Measurements from ENCODE around the gene HMGXB3. TPM values are rescaled to one million over a fixed set of nuclear protein-coding genes. Genes with fewer than 3 reads are reported as not detected.

The HMGXB3 gene
- total and polyA plus RNA-seq, 5 donors from 2014 or later: 11.0 to 51.5 (median 12.7) TPM

GRCh38 chr5:150057511-150057910 is 57.0 kb downstream of the HMGXB3 start:
- Mint-ChIP-seq H3K4me3 (no peak overlapping the region), H3K27ac (peak overlapping the region in 1 of 3 donors; percentile 54), H3K36me3 (peaks cover 18% of the 10 kb centered on the region), H3K27me3 (no peaks in the 10 kb centered on the region), H3K4me1 (no peaks in the 10 kb centered on the region), H3K9me3 (no peaks in the 10 kb centered on the region)
- no peak overlapping the region for H3K27ac ChIP-seq (ENCODE audit: insufficient read depth, low read length, poor library complexity, severe bottlenecking)
- H3K4me1 ChIP-seq (ENCODE audit: control insufficient read depth, insufficient read depth, low read length, poor library complexity, severe bottlenecking): no peaks in the 10 kb centered on the region
- ATAC-seq (ENCODE audit: low read depth in 2 of 2) (no peak), DNase-seq (no peak)
- H3K36me3 ChIP-seq (ENCODE audit: control insufficient read depth, insufficient read depth, low read length): peaks cover 19% of the 10 kb centered on the region
- H3K4me3 ChIP-seq (ENCODE audit: low read depth, low read length): no peak overlapping the region
- no peaks in the 10 kb centered on the region for H3K27me3 ChIP-seq (ENCODE audit: control insufficient read depth, insufficient read depth, low read length)
- H3K9me3 ChIP-seq (ENCODE audit: control insufficient read depth in 2 of 2, low read length in 2 of 2): no peaks in the 10 kb centered on the region

GRCh38 chr5:150057996-150058395 is 57.5 kb downstream of the HMGXB3 start:
- Histone ChIP-seq H3K4me3 (ENCODE audit: low read depth, low read length) (no peak overlapping the region), H3K4me1 (ENCODE audit: control insufficient read depth, insufficient read depth, low read length, poor library complexity, severe bottlenecking) (no peaks in the 10 kb centered on the region), H3K9me3 (ENCODE audit: control insufficient read depth in 2 of 2, low read length in 2 of 2) (no peaks in the 10 kb centered on the region), H3K36me3 (ENCODE audit: control insufficient read depth, insufficient read depth, low read length) (peaks cover 14% of the 10 kb centered on the region), H3K27ac (ENCODE audit: insufficient read depth, low read length, poor library complexity, severe bottlenecking) (no peak overlapping the region), H3K27me3 (ENCODE audit: control insufficient read depth, insufficient read depth, low read length) (no peaks in the 10 kb centered on the region)
- H3K4me1 Mint-ChIP-seq: no peaks in the 10 kb centered on the region
- no peak overlapping the region for H3K4me3 Mint-ChIP-seq
- no peaks in the 10 kb centered on the region for H3K27me3 Mint-ChIP-seq
- H3K27ac Mint-ChIP-seq: peak overlapping the region in 1 of 3 donors; percentile 54
- peaks cover 13% of the 10 kb centered on the region for H3K36me3 Mint-ChIP-seq
- H3K9me3 Mint-ChIP-seq: no peaks in the 10 kb centered on the region
- ATAC-seq (ENCODE audit: low read depth in 2 of 2): no peak
- DNase-seq: no peak

GRCh38 chr5:150058480-150059126 is 58.1 kb downstream of the HMGXB3 start:
- Histone ChIP-seq H3K36me3 (ENCODE audit: control insufficient read depth, insufficient read depth, low read length) (peaks cover 9% of the 10 kb centered on the region), H3K27ac (ENCODE audit: insufficient read depth, low read length, poor library complexity, severe bottlenecking) (no peak overlapping the region), H3K4me1 (ENCODE audit: control insufficient read depth, insufficient read depth, low read length, poor library complexity, severe bottlenecking) (no peaks in the 10 kb centered on the region), H3K27me3 (ENCODE audit: control insufficient read depth, insufficient read depth, low read length) (no peaks in the 10 kb centered on the region), H3K4me3 (ENCODE audit: low read depth, low read length) (no peak overlapping the region), H3K9me3 (ENCODE audit: control insufficient read depth in 2 of 2, low read length in 2 of 2) (no peaks in the 10 kb centered on the region)
- Mint-ChIP-seq H3K27ac (no peak overlapping the region), H3K36me3 (peaks cover 8% of the 10 kb centered on the region), H3K27me3 (peaks cover 1% of the 10 kb centered on the region), H3K4me3 (no peak overlapping the region), H3K4me1 (no peaks in the 10 kb centered on the region), H3K9me3 (no peaks in the 10 kb centered on the region)
- DNase-seq: no peak
- peak in 1 of 2 donors; percentile 16 for ATAC-seq (ENCODE audit: low read depth in 2 of 2)

GRCh38 chr5:150059623-150060022 is 59.1 kb downstream of the HMGXB3 start:
- Histone ChIP-seq H3K9me3 (ENCODE audit: control insufficient read depth in 2 of 2, low read length in 2 of 2) (no peaks in the 10 kb centered on the region), H3K36me3 (ENCODE audit: control insufficient read depth, insufficient read depth, low read length) (no peaks in the 10 kb centered on the region), H3K4me3 (ENCODE audit: low read depth, low read length) (no peak overlapping the region), H3K27ac (ENCODE audit: insufficient read depth, low read length, poor library complexity, severe bottlenecking) (no peak overlapping the region), H3K27me3 (ENCODE audit: control insufficient read depth, insufficient read depth, low read length) (no peaks in the 10 kb centered on the region), H3K4me1 (ENCODE audit: control insufficient read depth, insufficient read depth, low read length, poor library complexity, severe bottlenecking) (no peaks in the 10 kb centered on the region)
- no peak for ATAC-seq (ENCODE audit: low read depth in 2 of 2)
- H3K27ac Mint-ChIP-seq: no peak overlapping the region
- no peaks in the 10 kb centered on the region for H3K9me3 Mint-ChIP-seq
- H3K4me1 Mint-ChIP-seq: no peaks in the 10 kb centered on the region
- H3K27me3 Mint-ChIP-seq: peaks cover 8% of the 10 kb centered on the region
- DNase-seq: no peak
- H3K36me3 Mint-ChIP-seq: no peaks in the 10 kb centered on the region
- H3K4me3 Mint-ChIP-seq: no peak overlapping the region

GRCh38 chr5:150060471-150060870 is 59.9 kb downstream of the HMGXB3 start:
- Histone ChIP-seq H3K27ac (ENCODE audit: insufficient read depth, low read length, poor library complexity, severe bottlenecking) (no peak overlapping the region), H3K27me3 (ENCODE audit: control insufficient read depth, insufficient read depth, low read length) (no peaks in the 10 kb centered on the region), H3K4me1 (ENCODE audit: control insufficient read depth, insufficient read depth, low read length, poor library complexity, severe bottlenecking) (no peaks in the 10 kb centered on the region), H3K4me3 (ENCODE audit: low read depth, low read length) (no peak overlapping the region), H3K9me3 (ENCODE audit: control insufficient read depth in 2 of 2, low read length in 2 of 2) (no peaks in the 10 kb centered on the region), H3K36me3 (ENCODE audit: control insufficient read depth, insufficient read depth, low read length) (no peaks in the 10 kb centered on the region)
- no peak overlapping the region for H3K27ac Mint-ChIP-seq
- DNase-seq (no peak), ATAC-seq (ENCODE audit: low read depth in 2 of 2) (no peak)
- peaks cover 8% of the 10 kb centered on the region for H3K27me3 Mint-ChIP-seq
- H3K9me3 Mint-ChIP-seq: no peaks in the 10 kb centered on the region
- H3K36me3 Mint-ChIP-seq: no peaks in the 10 kb centered on the region
- peak overlapping the region in 1 of 4 donors; percentile 10 for H3K4me3 Mint-ChIP-seq
- no peaks in the 10 kb centered on the region for H3K4me1 Mint-ChIP-seq

GRCh38 chr5:150061538-150061995 is 61.0 kb downstream of the HMGXB3 start:
- Histone ChIP-seq H3K27me3 (ENCODE audit: control insufficient read depth, insufficient read depth, low read length) (no peaks in the 10 kb centered on the region), H3K27ac (ENCODE audit: insufficient read depth, low read length, poor library complexity, severe bottlenecking) (no peak overlapping the region), H3K4me3 (ENCODE audit: low read depth, low read length) (no peak overlapping the region), H3K4me1 (ENCODE audit: control insufficient read depth, insufficient read depth, low read length, poor library complexity, severe bottlenecking) (no peaks in the 10 kb centered on the region), H3K9me3 (ENCODE audit: control insufficient read depth in 2 of 2, low read length in 2 of 2) (no peaks in the 10 kb centered on the region), H3K36me3 (ENCODE audit: control insufficient read depth, insufficient read depth, low read length) (no peaks in the 10 kb centered on the region)
- Mint-ChIP-seq H3K27ac (peak overlapping the region in 1 of 3 donors; percentile 59), H3K9me3 (no peaks in the 10 kb centered on the region), H3K36me3 (no peaks in the 10 kb centered on the region), H3K4me3 (no peak overlapping the region), H3K27me3 (peaks cover 8% of the 10 kb centered on the region), H3K4me1 (no peaks in the 10 kb centered on the region)
- ATAC-seq (ENCODE audit: low read depth in 2 of 2) (no peak), DNase-seq (no peak)

GRCh38 chr5:150062216-150062922 is 61.8 kb downstream of the HMGXB3 start:
- Mint-ChIP-seq H3K27me3 (peaks cover 13% of the 10 kb centered on the region), H3K9me3 (no peaks in the 10 kb centered on the region), H3K36me3 (no peaks in the 10 kb centered on the region), H3K27ac (no peak overlapping the region), H3K4me3 (no peak overlapping the region), H3K4me1 (peaks cover 0 to 7% (median 1%) of the 10 kb centered on the region in 4 donors)
- no peaks in the 10 kb centered on the region for H3K36me3 ChIP-seq (ENCODE audit: control insufficient read depth, insufficient read depth, low read length)
- no peaks in the 10 kb centered on the region for H3K27me3 ChIP-seq (ENCODE audit: control insufficient read depth, insufficient read depth, low read length)
- no peak overlapping the region for H3K27ac ChIP-seq (ENCODE audit: insufficient read depth, low read length, poor library complexity, severe bottlenecking)
- no peak for ATAC-seq (ENCODE audit: low read depth in 2 of 2)
- no peak overlapping the region for H3K4me3 ChIP-seq (ENCODE audit: low read depth, low read length)
- H3K9me3 ChIP-seq (ENCODE audit: control insufficient read depth in 2 of 2, low read length in 2 of 2): no peaks in the 10 kb centered on the region
- H3K4me1 ChIP-seq (ENCODE audit: control insufficient read depth, insufficient read depth, low read length, poor library complexity, severe bottlenecking): no peaks in the 10 kb centered on the region
- no peak for DNase-seq

GRCh38 chr5:150063638-150064037 is 63.1 kb downstream of the HMGXB3 start:
- no peak overlapping the region for H3K4me3 Mint-ChIP-seq
- no peaks in the 10 kb centered on the region for H3K36me3 ChIP-seq (ENCODE audit: control insufficient read depth, insufficient read depth, low read length)
- no peaks in the 10 kb centered on the region for H3K9me3 Mint-ChIP-seq
- no peaks in the 10 kb centered on the region for H3K27me3 ChIP-seq (ENCODE audit: control insufficient read depth, insufficient read depth, low read length)
- H3K4me1 ChIP-seq (ENCODE audit: control insufficient read depth, insufficient read depth, low read length, poor library complexity, severe bottlenecking): no peaks in the 10 kb centered on the region
- no peak overlapping the region for H3K27ac ChIP-seq (ENCODE audit: insufficient read depth, low read length, poor library complexity, severe bottlenecking)
- H3K36me3 Mint-ChIP-seq: no peaks in the 10 kb centered on the region
- no peak overlapping the region for H3K27ac Mint-ChIP-seq
- peaks cover 13% of the 10 kb centered on the region for H3K27me3 Mint-ChIP-seq
- H3K9me3 ChIP-seq (ENCODE audit: control insufficient read depth in 2 of 2, low read length in 2 of 2): no peaks in the 10 kb centered on the region
- no peak for ATAC-seq (ENCODE audit: low read depth in 2 of 2)
- H3K4me3 ChIP-seq (ENCODE audit: low read depth, low read length): no peak overlapping the region
- no peak for DNase-seq
- peaks cover 0 to 8% (median 1%) of the 10 kb centered on the region in 4 donors for H3K4me1 Mint-ChIP-seq

Measured in CD4-positive, CD25-positive, alpha-beta regulatory T cell (primary cell).